Measurements from ENCODE around the gene SERPINA3. TPM values are rescaled to one million over a fixed set of nuclear protein-coding genes. Genes with fewer than 3 reads are reported as not detected.
A peak's percentile ranks its signal among the peaks of the same experiment; 100 is the strongest.
"Not testable (repeated sequence)": the region's sequence is repeated elsewhere in the genome, so short reads cannot be mapped to it uniquely, and the experiment has no call there.

Gene SERPINA3
- total RNA-seq, 4 donors from 2014 or later, result 111 to 209 (median 125) TPM

GRCh38 chr14:94598816-94599655 is 13.2 kb upstream of the SERPINA3 start:
- no peak for TF ChIP-seq CTCF (IDR thresholded peaks at IDR 0.05)
- ATAC-seq (ENCODE audit: low FRiP score) (peak; percentile 81), DNase-seq (ENCODE audit: low spot score) (peak; percentile 43)

GRCh38 chr14:94599656-94600004 is 12.6 kb upstream of the SERPINA3 start:
- TF ChIP-seq CTCF (IDR thresholded peaks at IDR 0.05), result no peak
- no peak for ATAC-seq (ENCODE audit: low FRiP score)

GRCh38 chr14:94600148-94600545 is 12.0 kb upstream of the SERPINA3 start:
- no peak for ATAC-seq (ENCODE audit: low FRiP score)
- DNase-seq (ENCODE audit: low spot score), result no peak
- TF ChIP-seq CTCF (IDR thresholded peaks at IDR 0.05), result no peak

More at GRCh38 chr14:94599656-94600004, 12.6 kb upstream of the SERPINA3 start:
- no peak for DNase-seq (ENCODE audit: low spot score)

- DNase-seq (ENCODE audit: low spot score) (peak; percentile 38), ATAC-seq (ENCODE audit: low FRiP score) (peak; percentile 83)
- no peak for TF ChIP-seq CTCF (IDR thresholded peaks at IDR 0.05)
Measured at GRCh38 chr14:94601884-94602391, 10.3 kb upstream of the SERPINA3 start.

GRCh38 chr14:94602722-94603121 is 9.5 kb upstream of the SERPINA3 start:
- no peak for TF ChIP-seq CTCF (IDR thresholded peaks at IDR 0.05)
- ATAC-seq (ENCODE audit: low FRiP score) (no peak), DNase-seq (ENCODE audit: low spot score) (no peak)

GRCh38 chr14:94605361-94605760 is 6.8 kb upstream of the SERPINA3 start:
- ATAC-seq (ENCODE audit: low FRiP score), result no peak
- DNase-seq (ENCODE audit: low spot score), result no peak
- TF ChIP-seq CTCF (IDR thresholded peaks at IDR 0.05), result no peak

GRCh38 chr14:94608966-94609365 is 3.2 kb upstream of the SERPINA3 start:
- DNase-seq (ENCODE audit: low spot score); ATAC-seq (ENCODE audit: low FRiP score): not testable (repeated sequence)
